ENCODE measurements around the gene PRSS58. TPM values are rescaled to one million over a fixed set of nuclear protein-coding genes. Genes with fewer than 3 reads are reported as not detected.

PRSS58 gene
- total and polyA plus RNA-seq, 9 of the 15 experiments (the other 6 are each of a cell fraction or from before 2014, with no cell fraction given): not detected

- Histone ChIP-seq H3K36me3 (ENCODE audit: control insufficient read depth, insufficient read depth, low read length) (no peaks in the 10 kb centered on the region), H3K4me2 (ENCODE audit: insufficient read depth, low read length) (no peak overlapping the region), H3K9me3 (replicated peaks; ENCODE audit: control insufficient read depth, insufficient read depth, low read depth, low read length) (no peaks in the 10 kb centered on the region), H4K20me1 (replicated peaks; ENCODE audit: control insufficient read depth, insufficient read depth, low read length) (no peaks in the 10 kb centered on the region), H3K4me3 (no peak overlapping the region), H3K9ac (ENCODE audit: insufficient read depth in 1 of 2, low read depth in 2 of 2, low read length in 2 of 2) (no peak overlapping the region), H3K79me2 (ENCODE audit: control insufficient read depth, insufficient read depth, low read length) (no peaks in the 10 kb centered on the region), H3K4me1 (replicated peaks in 1 of 2; ENCODE audit: control insufficient read depth in 2 of 2, insufficient read depth in 2 of 2, low read length in 2 of 2) (no peaks in the 10 kb centered on the region), H3K27ac (ENCODE audit: extremely low read depth, low read depth, low read length) (no peak overlapping the region), H3K27me3 (ENCODE audit: control insufficient read depth in 2 of 2, insufficient read depth in 2 of 2, low read length in 2 of 2) (no peaks in the 10 kb centered on the region), H3K9me1 (ENCODE audit: control insufficient read depth, insufficient read depth, low read length) (no peaks in the 10 kb centered on the region), H2AFZ (ENCODE audit: low read depth, low read length) (no peak overlapping the region)
- 0% methylated on average over 10 of the region's 10 CpGs for WGBS (ENCODE audit: insufficient coverage, low coverage, missing lambda C conversion rate)
- CTCF ChIA-PET (ENCODE audit: low intra/inter-chr PET ratio): no interaction called here
- DNase-seq (ENCODE audit: extremely low read depth in 1 of 4, low spot score in 3 of 4) (no peak), FAIRE-seq (no peak), ATAC-seq (no peak)
- intact Hi-C loops (cut with micrococcal nuclease) (no loop called here), in situ Hi-C loops (cut with MboI) (no loop called here)
- POLR2A ChIA-PET: interaction anchor here (2.3 kb wide), 1 partner anchor 10 kb away, joined by 6 read pairs; no protein-coding TSS in a partner anchor
- no peak for TF ChIP-seq KDM1A (IDR thresholded peaks at IDR 0.05)
- TF ChIP-seq, protein P1, sequence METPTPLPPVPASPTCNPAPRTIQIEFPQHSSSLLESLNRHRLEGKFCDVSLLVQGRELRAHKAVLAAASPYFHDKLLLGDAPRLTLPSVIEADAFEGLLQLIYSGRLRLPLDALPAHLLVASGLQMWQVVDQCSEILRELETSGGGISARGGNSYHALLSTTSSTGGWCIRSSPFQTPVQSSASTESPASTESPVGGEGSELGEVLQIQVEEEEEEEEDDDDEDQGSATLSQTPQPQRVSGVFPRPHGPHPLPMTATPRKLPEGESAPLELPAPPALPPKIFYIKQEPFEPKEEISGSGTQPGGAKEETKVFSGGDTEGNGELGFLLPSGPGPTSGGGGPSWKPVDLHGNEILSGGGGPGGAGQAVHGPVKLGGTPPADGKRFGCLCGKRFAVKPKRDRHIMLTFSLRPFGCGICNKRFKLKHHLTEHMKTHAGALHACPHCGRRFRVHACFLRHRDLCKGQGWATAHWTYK (CRISPR knock-in tag; IDR thresholded peaks at IDR 0.05): no peak
- TF ChIP-seq, protein P2, sequence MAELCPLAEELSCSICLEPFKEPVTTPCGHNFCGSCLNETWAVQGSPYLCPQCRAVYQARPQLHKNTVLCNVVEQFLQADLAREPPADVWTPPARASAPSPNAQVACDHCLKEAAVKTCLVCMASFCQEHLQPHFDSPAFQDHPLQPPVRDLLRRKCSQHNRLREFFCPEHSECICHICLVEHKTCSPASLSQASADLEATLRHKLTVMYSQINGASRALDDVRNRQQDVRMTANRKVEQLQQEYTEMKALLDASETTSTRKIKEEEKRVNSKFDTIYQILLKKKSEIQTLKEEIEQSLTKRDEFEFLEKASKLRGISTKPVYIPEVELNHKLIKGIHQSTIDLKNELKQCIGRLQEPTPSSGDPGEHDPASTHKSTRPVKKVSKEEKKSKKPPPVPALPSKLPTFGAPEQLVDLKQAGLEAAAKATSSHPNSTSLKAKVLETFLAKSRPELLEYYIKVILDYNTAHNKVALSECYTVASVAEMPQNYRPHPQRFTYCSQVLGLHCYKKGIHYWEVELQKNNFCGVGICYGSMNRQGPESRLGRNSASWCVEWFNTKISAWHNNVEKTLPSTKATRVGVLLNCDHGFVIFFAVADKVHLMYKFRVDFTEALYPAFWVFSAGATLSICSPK (IDR thresholded peaks at IDR 0.05; ENCODE audit: borderline replicate concordance): no peak
- TF ChIP-seq SRF (CRISPR knock-in tag; IDR thresholded peaks at IDR 0.05): no peak
- no peak for TF ChIP-seq ZNF436 (CRISPR knock-in tag; IDR thresholded peaks at IDR 0.05)
- TF ChIP-seq ZNF696 (CRISPR knock-in tag; conservative IDR thresholded peaks at IDR 0.05): no peak
- TF ChIP-seq EHMT2 (IDR thresholded peaks at IDR 0.05): no peak
- TF ChIP-seq CHAMP1 (IDR thresholded peaks at IDR 0.05): no peak
- TF ChIP-seq ZNF239 (CRISPR knock-in tag; IDR thresholded peaks at IDR 0.05): no peak
- BruUV-seq (replicated peaks): no TSS peak
Measured at GRCh38 chr7:142299237-142299781, 41.5 kb upstream of the PRSS58 start.
